Heart left ventricle (tissue), 13 donors: Measurements from ENCODE around the gene IPMK.

ENCODE experiments used
- POLR2A ChIP-seq, 2 donors: fragments of 450-650 bp; IDR thresholded peaks; one replicate each; pipeline ENCODE4 v1.6.1; 2017; ENCODE audit warnings: antibody characterized with exemption in 2 of 2, mild to moderate bottlenecking in 2 of 2, moderate library complexity in 2 of 2
- TF ChIP-seq, protein P1 (sequence below), 12 donors: fragments of 200-600 bp; sonication (generic) in 4 of 12; IDR thresholded peaks; one replicate each; pipeline versions ENCODE4 v1.5.0 to v1.8.0; 2018 to 2022; ENCODE audit warnings: antibody characterized with exemption in 12 of 12, mild to moderate bottlenecking in 5 of 12
- donor health status: ischemic (EF 13 %, LVEDD 7.1; RV severe dilation, severe dysfunction).
- donor health status: DM: no; HTN: yes; CAD: no.
- donor health status: DM: no; HTN: no; CAD: no.
- donor health status: ischemic (EF 25% LVEDD 6.9; RV normal size, moderate dysfunction).
- donor health status: ischemic (EF 25% LVEDD 5.7; RV mildly dilated, moderate dysfunction).
- donor health status: ischemic (EF 35%, LVEDD 5.7; RV mildly dilated, moderate dysfunction).
- donor health status: nonischemic (EF 11% LVEDD 7.7; RV severe dilation, severe dysfunction).
- donor health status: DM: yes; HTN: yes; CAD: no.
- donor health status: PGD.
- donor health status: ischemic (EF 29% LVEDD 5.4; RV normal size, mild dysfunction).
- donor health status: nonischemic (EF 23%, LVEDD 6.1; RV moderate dilation, normal function).

DNA sequence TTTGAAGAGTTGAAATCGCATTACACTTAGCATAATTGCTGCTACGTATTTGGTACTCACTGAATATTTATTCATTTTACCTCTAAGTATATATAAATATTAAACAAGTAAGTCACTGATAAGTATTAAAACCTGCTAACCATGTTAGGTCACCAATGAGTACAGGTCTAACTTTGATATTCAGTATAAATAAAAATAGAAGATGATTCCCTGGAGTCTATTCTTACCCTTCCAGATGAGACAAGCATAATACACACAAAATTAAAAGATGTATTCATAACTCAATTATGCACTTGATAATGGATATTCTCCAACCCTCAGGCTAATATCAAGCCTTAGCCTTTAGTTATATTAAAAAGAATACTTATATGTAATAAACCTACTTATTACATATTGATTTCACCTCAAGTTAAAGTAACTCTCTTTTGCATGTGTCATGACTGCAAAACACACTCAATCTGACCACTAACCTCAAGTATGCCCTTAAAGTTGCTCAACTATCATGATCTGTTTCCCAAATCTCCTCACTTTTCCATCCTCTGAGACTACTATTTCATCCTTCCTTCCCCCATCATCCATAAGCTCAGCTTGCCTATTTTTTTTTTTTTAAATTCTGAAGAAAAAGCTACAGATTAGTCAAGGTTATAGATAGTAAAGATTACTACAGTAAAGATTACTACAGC is 46.8 kb downstream of the IPMK start:
- TF ChIP-seq, protein P1, sequence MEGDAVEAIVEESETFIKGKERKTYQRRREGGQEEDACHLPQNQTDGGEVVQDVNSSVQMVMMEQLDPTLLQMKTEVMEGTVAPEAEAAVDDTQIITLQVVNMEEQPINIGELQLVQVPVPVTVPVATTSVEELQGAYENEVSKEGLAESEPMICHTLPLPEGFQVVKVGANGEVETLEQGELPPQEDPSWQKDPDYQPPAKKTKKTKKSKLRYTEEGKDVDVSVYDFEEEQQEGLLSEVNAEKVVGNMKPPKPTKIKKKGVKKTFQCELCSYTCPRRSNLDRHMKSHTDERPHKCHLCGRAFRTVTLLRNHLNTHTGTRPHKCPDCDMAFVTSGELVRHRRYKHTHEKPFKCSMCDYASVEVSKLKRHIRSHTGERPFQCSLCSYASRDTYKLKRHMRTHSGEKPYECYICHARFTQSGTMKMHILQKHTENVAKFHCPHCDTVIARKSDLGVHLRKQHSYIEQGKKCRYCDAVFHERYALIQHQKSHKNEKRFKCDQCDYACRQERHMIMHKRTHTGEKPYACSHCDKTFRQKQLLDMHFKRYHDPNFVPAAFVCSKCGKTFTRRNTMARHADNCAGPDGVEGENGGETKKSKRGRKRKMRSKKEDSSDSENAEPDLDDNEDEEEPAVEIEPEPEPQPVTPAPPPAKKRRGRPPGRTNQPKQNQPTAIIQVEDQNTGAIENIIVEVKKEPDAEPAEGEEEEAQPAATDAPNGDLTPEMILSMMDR (IDR thresholded peaks at IDR 0.05) = no peak
- no peak for TF ChIP-seq POLR2A (IDR thresholded peaks at IDR 0.05)
